Panc1 (cell line): ENCODE results near the gene CTNNBIP1. TPM values are rescaled to one million over a fixed set of nuclear protein-coding genes. Genes with fewer than 3 reads are reported as not detected.
"Not testable (repeated sequence)": the region's sequence is repeated elsewhere in the genome, so short reads cannot be mapped to it uniquely, and the experiment has no call there.

Experiments used
- ATAC-seq: fragments of 200-7000 bp; cut with Tn5 transposase; 2 replicates; pipeline ENCODE4 v1.9.1; 2020; ENCODE audit warnings: mild to moderate bottlenecking, moderate library complexity
- BruUV-seq: library from RNA; stranded (reverse); fragments of 400-500 nt; replicated peaks from 2 replicates; lab custom pipeline; 2021; lab: Mats Ljungman, UMichigan
- CTCF ChIA-PET: fragments of 300-600 bp; sonication (Branson Sonifier 250); formaldehyde crosslinking; loops from one replicate; lab custom pipeline; 2022; ENCODE audit warnings: antibody characterized with exemption; lab: Charles Lee
- POLR2A ChIA-PET: fragments of 300-600 bp; sonication (Branson Sonifier 250); formaldehyde crosslinking; loops from one replicate; lab custom pipeline; 2022; ENCODE audit warnings: antibody characterized with exemption; lab: Charles Lee
- DNase-seq: peaks from one replicate; pipeline ENCODE4 v3.0.0-alpha.2; 2010; ENCODE audit warnings: low read depth, low spot score
- H3K27ac ChIP-seq: 2 replicates; pipeline ENCODE4 v1.5.1; 2011; ENCODE audit warnings: mild to moderate bottlenecking, low read length, inconsistent platforms
- H3K27me3 ChIP-seq: fragments of 200-500 bp; sonication (Bioruptor generic); 2 replicates; pipeline ENCODE4 v1.6.0; 2014; ENCODE audit warnings: low read length, inconsistent platforms; ENCODE audit not compliant: control insufficient read depth, insufficient read depth
- H3K36me3 ChIP-seq: fragments of 200-500 bp; sonication (Bioruptor generic); 2 replicates; pipeline ENCODE4 v1.5.1; 2014; ENCODE audit warnings: inconsistent platforms, mild to moderate bottlenecking, low read length, moderate library complexity; ENCODE audit not compliant: control insufficient read depth, insufficient read depth
- H3K4me1 ChIP-seq: 2 replicates; pipeline ENCODE4 v1.5.1; 2011; ENCODE audit warnings: inconsistent platforms, mild to moderate bottlenecking, low read length, moderate library complexity; ENCODE audit not compliant: control insufficient read depth, insufficient read depth
- H3K4me3 ChIP-seq, 2 experiments: 2 replicates each; pipeline ENCODE4 v1.5.1; 2011 to 2012; ENCODE audit warnings: low read depth in 2 of 2, low read length in 2 of 2, mild to moderate bottlenecking in 2 of 2, inconsistent platforms in 1 of 2, moderate library complexity in 1 of 2
- H3K9me3 ChIP-seq: fragments of 200-500 bp; sonication (Bioruptor generic); 2 replicates; pipeline ENCODE4 v1.5.1; 2014; ENCODE audit warnings: low read depth, mild to moderate bottlenecking, inconsistent platforms, low read length, moderate library complexity; ENCODE audit not compliant: control insufficient read depth, insufficient read depth
- CTCF ChIP-seq: fragments of 450-650 bp; IDR thresholded peaks from 2 replicates; pipeline ENCODE4 v1.5.1; 2017; ENCODE audit warnings: mild to moderate bottlenecking
- POLR2AphosphoS5 ChIP-seq: IDR thresholded peaks from 2 replicates; pipeline ENCODE4 v1.6.1; 2012; ENCODE audit warnings: mild to moderate bottlenecking, low read depth, low read length, moderate library complexity
- SIN3A ChIP-seq: IDR thresholded peaks from 2 replicates; pipeline ENCODE4 v1.6.1; 2012; ENCODE audit warnings: low read depth, mild to moderate bottlenecking, low read length, moderate library complexity, borderline replicate concordance; ENCODE audit not compliant: insufficient read depth
- TCF7L2 ChIP-seq: IDR thresholded peaks from 2 replicates; pipeline ENCODE4 v1.6.1; 2011; ENCODE audit warnings: mild to moderate bottlenecking, low read depth, low read length, inconsistent platforms
- in situ Hi-C: cut with HindIII; loops from 2 replicates; pipeline ENCODE4 v1.10.0; 2016; ENCODE audit warnings: low sequenced_read_pairs, low pct_unique_long_range_greater_than_20kb
- intact Hi-C: fragments of 100-400 bp; cut with micrococcal nuclease; formaldehyde crosslinking; loops from one replicate; pipeline ENCODE4 v1.10.0; 2022; ENCODE audit not compliant: unreplicated experiment
- total RNA-seq: library from RNA; stranded (reverse); gene quantifications from one replicate; pipeline ENCODE4 v1.2.1, GENCODE V29; 2021; ENCODE audit not compliant: unreplicated experiment
- TF ChIP-seq, protein P1 (sequence below), 2 experiments: IDR thresholded peaks; 2 replicates each; pipeline ENCODE4 v1.6.1; 2011 to 2012; ENCODE audit warnings: low read depth in 2 of 2, control low read depth in 1 of 2, low read length in 1 of 2, mild to moderate bottlenecking in 1 of 2, moderate library complexity in 1 of 2; ENCODE audit not compliant: insufficient read depth in 1 of 2

The CTNNBIP1 gene
- total RNA-seq, 1 experiment from 2014 or later, result 36.9 TPM

DNA sequence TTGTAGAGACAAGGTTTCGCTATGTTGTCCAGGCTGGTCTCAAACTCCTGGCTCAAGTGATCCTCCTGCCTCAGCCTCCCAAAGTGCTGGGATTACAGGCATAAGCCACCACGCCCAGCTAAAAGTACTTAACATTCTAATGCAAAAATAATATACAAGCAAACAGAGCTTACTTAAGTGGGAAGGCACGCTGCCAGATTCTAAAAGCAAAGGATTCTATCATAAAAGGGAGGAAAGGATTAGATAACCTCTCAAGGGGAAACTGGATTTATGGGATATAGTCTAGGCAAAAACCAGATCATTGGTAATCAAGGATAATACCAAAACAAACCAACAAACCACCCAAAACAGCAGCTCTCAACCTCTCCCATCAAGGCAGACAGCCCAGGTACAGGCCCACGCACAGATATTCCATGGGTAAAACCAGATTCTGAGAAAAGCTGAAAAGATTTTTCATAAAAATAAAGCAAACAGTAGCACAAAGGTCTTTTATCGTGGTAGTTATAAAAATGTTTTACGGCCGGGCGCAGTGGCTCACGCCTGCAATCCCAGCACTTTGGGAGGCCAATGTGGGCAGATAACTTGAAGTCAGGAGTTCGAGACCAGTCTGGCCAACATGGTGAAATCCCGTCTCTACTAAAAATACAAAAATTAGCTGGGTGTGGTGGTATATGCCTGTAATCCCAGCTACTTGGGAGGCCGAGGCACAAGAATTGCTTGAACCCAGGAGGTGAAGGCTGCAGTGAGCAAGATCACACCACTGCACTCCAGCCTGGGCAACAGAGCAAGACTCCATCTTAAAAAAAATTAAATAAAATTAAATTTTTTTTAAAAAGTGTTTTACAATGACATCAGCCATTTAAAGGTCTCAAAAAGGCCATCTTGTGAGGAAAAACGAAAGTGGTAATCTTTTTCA lies 106.8 kb downstream of the CTNNBIP1 start:
- ATAC-seq, H3K27ac ChIP-seq, H3K4me1 ChIP-seq, H3K27me3 ChIP-seq, in situ Hi-C loops, H3K36me3 ChIP-seq, POLR2A ChIA-PET, H3K4me3 ChIP-seq, CTCF ChIA-PET, intact Hi-C loops, H3K9me3 ChIP-seq, DNase-seq, BruUV-seq: not testable (repeated sequence)

- H3K27ac ChIP-seq, result no peak overlapping the region
- H3K9me3 ChIP-seq, result no peaks in the 10 kb centered on the region
- H3K4me3 ChIP-seq, result no peak overlapping the region
- no peak for DNase-seq
- H3K27me3 ChIP-seq, result no peaks in the 10 kb centered on the region
- BruUV-seq, result no TSS peak
- POLR2A ChIA-PET, result interaction anchor here (0.7 kb wide), 1 partner anchor 928 kb away, joined by 3 read pairs; no protein-coding TSS in a partner anchor
- intact Hi-C loops, result no loop called here
- CTCF ChIA-PET, result no interaction called here
- H3K4me1 ChIP-seq, result peaks cover 5% of the 10 kb centered on the region; the same call in 1 of the 2 replicates
- ATAC-seq, result no peak
- in situ Hi-C loops, result no loop called here
- no peak for TF ChIP-seq CTCF
- TF ChIP-seq, protein P1, sequence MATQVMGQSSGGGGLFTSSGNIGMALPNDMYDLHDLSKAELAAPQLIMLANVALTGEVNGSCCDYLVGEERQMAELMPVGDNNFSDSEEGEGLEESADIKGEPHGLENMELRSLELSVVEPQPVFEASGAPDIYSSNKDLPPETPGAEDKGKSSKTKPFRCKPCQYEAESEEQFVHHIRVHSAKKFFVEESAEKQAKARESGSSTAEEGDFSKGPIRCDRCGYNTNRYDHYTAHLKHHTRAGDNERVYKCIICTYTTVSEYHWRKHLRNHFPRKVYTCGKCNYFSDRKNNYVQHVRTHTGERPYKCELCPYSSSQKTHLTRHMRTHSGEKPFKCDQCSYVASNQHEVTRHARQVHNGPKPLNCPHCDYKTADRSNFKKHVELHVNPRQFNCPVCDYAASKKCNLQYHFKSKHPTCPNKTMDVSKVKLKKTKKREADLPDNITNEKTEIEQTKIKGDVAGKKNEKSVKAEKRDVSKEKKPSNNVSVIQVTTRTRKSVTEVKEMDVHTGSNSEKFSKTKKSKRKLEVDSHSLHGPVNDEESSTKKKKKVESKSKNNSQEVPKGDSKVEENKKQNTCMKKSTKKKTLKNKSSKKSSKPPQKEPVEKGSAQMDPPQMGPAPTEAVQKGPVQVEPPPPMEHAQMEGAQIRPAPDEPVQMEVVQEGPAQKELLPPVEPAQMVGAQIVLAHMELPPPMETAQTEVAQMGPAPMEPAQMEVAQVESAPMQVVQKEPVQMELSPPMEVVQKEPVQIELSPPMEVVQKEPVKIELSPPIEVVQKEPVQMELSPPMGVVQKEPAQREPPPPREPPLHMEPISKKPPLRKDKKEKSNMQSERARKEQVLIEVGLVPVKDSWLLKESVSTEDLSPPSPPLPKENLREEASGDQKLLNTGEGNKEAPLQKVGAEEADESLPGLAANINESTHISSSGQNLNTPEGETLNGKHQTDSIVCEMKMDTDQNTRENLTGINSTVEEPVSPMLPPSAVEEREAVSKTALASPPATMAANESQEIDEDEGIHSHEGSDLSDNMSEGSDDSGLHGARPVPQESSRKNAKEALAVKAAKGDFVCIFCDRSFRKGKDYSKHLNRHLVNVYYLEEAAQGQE (IDR thresholded peaks at IDR 0.05; ENCODE audit: insufficient read depth in 1 of 2, low read depth in 2 of 2, low read length in 1 of 2), result no peak
- TF ChIP-seq TCF7L2, result no peak
- no peak for TF ChIP-seq POLR2AphosphoS5
- TF ChIP-seq SIN3A, result no peak
- H3K36me3 ChIP-seq, result no peaks in the 10 kb centered on the region
These were observed 108.2 kb downstream of the CTNNBIP1 start for GRCh38 chr1:9801909-9802308.

Other genes starting within 250 kb of the CTNNBIP1 start
- gene CLSTN1, start 86.3 kb downstream of the CTNNBIP1 start, total RNA-seq, result 143 TPM
- gene LZIC, start 33.1 kb upstream of the CTNNBIP1 start, total RNA-seq, result 37.9 TPM
- 7.6 TPM for gene NMNAT1, start 33.2 kb upstream of the CTNNBIP1 start, total RNA-seq
- 28.9 TPM for gene RBP7, start 87.0 kb upstream of the CTNNBIP1 start, total RNA-seq
- 54.7 TPM for gene UBE4B, start 122.7 kb upstream of the CTNNBIP1 start, total RNA-seq